Left renal cortex interstitium (tissue), 4 donors: ENCODE data around the gene MB21D2. TPM values are rescaled to one million over a fixed set of nuclear protein-coding genes. Genes with fewer than 3 reads are reported as not detected.
"Not testable (repeated sequence)": the region's sequence is repeated elsewhere in the genome, so short reads cannot be mapped to it uniquely, and the experiment has no call there.

Experiments used
- DNase-seq, 4 donors: peaks; one replicate each; pipeline ENCODE4 v3.0.0-alpha.2; 2013; ENCODE audit warnings: low read depth in 4 of 4, low spot score in 2 of 4, missing footprints in 1 of 4
- polyA plus RNA-seq, 4 donors: library from polyadenylated mRNA; unstranded; fragments of 120-200 nt; gene quantifications; one replicate each; pipeline ENCODE4 v1.2.1, GENCODE V29; 2013; ENCODE audit not compliant: insufficient read length in 4 of 4

Gene MB21D2
- polyA plus RNA-seq, 4 donors: 14.0 to 16.5 (median 15.0) TPM

DNA sequence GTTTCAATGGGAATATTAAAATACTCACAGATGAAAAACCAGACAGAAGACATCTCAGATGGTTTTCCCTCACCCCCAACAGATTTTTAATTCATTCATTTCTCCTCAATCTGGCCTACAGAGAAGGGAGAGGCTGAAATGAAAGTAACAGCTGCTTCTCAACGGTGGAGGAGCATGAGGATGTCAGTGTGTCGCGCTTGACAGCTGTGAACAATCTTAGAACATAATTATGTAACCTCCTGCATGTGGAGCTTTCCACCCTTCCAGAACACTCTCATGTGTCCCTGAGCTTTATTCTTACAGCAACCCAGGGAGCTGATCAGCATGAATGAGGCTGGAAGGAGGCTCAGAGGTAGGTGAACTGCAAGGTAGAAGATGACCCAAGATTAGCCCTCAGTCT lies 52.7 kb downstream of the MB21D2 start:
- no peak for DNase-seq

- no peak for DNase-seq
Measured at GRCh38 chr3:192863091-192863420, 54.6 kb downstream of the MB21D2 start.

DNA sequence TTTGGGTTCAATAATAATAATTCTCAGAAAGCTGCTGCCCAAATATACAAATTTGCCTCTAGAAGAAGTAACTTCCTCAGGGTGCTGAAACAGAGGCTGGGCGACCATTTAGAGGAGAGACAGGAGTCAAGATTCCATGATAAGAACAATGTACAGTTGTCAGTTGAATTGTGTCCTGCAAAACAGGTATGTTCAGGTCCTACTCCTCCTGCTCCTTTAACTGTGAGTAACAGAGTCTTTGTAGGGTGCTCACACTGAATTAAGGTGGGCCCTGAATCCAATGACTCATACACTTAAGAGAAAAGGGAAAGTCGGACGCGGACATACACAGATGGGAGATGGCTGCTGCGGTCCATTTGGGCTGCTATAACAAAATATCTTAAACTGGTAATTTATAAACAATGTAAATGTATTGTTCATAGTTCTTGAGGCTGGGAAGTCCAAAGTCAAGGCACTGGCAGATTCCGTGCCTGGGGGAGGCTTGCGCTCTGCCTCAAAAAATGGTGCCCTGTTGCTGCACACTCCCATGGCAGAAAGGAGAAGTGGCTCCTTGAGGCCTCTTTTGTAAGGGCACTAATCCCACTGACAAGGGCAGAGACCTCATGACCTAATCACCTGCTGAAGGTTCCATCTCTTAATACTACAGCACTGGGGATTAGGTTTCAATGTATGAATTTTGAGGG lies 55.1 kb downstream of the MB21D2 start:
- no peak for DNase-seq

DNA sequence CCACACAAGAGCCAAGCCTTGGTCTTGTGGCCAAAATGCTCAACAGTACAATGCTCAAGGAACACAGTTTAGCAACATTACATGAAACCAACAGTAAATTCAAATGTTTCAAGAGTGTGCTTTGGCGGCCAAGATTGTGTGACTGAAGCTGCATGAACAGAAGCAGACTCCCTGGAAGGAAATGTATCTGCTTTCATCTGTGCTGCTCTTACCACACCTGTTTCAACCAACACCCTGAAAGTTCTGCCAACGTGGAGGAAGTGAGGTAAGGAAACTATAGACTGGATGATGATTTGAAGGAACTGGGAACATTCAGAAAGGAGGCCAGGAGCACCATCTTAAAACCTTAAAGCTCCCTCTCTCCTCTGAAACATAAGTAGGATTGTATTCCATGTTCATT lies 55.7 kb downstream of the MB21D2 start:
- no peak for DNase-seq

DNA sequence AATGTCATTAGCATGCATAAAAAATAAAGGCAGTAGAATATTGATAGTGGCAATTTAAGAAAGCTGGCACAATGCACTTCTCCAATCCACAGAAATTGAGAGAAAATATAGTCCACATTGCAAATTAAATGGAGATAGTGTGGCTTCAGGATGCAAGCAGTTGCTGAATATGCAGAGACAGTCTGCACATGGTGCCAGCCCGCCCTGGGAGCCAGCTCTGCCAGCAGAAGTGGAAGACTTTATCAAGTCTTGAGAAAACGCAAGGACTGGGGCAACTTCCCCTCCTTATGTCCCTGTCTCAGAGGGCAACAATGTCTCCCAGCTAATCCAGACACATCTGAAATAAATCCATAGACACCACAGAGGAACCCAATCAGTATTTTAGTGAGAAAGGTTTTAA lies 57.2 kb downstream of the MB21D2 start:
- DNase-seq: no peak

GRCh38 chr3:192858849-192859585 lies 58.6 kb downstream of the MB21D2 start:
- no peak for DNase-seq

DNA sequence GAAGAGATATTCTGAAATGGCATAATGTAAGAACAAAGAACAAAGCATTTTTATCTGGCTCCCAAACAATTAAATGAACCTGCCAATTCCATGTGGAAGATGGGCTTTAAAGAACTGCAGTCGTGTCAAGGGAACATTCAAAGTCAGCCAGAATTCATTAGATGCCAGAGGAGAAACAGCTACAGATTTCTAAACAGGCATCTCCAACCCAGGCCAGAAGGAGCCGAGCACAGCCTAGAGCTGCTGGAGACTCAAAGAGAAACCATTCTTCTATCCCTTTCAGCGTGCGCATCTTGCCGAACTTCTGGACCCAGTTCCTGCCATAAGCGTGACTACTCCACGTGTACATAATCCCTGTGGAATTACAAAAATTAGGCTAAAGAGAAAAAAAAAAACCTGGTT lies 60.4 kb downstream of the MB21D2 start:
- DNase-seq: no peak

GRCh38 chr3:192855434-192855833 lies 62.2 kb downstream of the MB21D2 start:
- no peak for DNase-seq

GRCh38 chr3:192851821-192852372 lies 65.8 kb downstream of the MB21D2 start:
- no peak for DNase-seq

DNA sequence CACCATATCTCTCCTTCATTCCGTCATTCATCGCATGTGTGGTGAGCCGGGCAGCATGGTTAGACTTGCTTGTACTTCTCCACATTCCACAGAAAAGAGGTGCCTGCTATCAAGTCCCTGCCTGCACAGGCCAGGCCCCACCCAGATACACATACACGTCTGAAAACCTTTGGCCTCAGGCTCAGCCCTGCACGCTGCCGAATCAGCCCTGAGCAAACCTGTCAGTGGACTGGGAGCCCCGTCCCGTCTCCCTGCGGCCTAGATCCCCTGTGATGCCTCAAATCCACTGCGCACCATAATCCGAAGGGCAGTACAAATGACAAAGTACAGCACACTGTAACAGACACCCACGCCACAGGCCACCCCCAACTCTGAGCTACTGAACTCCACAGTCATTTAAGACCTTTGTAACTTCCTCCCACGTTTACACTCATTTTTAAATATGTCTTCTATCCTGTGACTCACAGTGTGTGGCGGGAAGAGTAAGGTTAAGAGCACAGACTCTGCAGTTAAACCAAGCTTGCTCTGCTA lies 67.1 kb downstream of the MB21D2 start:
- no peak for DNase-seq

DNA sequence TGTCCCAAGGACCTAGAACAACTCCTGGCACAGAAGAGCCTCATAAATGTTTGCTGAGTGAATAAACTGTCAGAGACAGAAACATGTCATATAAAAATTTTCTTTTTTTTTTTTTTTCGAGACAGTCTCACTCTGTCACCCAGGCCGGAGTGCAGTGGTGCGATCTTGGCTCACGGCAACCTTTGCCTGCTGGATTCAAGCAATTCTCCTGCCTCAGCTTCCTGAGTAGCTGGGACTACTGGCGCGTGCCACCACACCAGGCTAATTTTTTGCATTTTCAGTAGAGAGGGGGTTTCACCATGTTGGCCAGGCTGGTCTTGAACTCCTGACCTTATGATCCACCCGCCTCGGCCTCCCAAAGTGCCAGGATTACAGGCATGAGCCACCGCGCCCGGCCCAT lies 67.8 kb downstream of the MB21D2 start:
- not testable (repeated sequence) for DNase-seq

DNA sequence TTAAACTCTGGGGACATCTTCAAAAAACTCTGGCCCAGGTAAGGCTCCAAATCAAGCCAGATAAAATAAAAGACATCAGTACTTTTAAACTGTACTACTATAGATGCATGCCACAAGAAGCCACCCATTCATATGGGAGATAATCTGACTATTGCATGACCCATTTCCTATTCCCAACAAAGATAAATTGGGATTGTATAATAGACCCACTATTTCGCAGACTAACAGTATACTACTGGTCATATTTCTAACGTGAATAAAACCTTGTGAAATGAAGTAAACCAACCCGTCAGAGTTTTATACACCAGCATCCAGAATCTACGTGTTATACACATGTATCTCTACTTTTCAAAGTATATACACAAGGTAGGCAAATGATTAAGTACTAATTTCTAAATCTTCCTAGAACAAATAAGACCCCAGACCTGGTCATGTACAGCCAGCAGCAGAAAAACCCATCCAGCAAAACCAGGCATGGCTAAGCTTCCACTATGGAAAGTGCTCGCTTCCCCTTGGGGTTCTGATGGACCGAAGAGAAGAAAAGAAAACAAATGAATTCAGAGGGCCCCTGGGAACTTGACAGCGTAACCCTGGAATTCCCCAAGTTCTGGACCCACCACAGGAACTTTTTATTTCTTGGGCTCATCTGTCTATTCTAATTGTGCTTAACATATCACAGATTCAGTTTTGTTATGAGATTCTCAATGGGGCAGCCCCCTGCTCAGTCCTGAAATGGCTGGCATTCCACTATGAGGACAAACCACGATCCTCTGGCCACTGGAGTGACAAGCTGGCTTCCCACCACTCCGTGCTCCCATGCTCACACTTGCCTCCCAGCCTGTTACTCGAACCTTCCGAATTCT lies 69.1 kb downstream of the MB21D2 start:
- no peak for DNase-seq

DNA sequence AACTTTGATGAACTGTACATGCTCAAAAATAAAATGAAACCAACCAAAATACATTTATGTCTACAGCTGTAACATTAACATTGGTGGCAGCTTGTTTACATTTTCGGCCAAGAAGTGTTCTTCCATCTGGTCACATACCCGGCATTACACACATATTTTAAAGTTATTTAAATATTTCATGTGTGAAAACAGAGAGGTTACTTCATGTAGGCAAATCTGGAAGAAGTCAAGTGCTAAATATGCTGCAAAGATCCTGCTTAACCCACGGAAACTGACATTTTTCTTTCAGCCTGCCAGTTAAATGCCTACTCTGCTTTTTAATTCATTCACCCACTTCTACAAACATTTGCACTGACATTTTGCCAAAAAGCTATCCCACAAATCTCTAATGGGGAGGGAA lies 69.7 kb downstream of the MB21D2 start:
- no peak for DNase-seq

- DNase-seq: no peak
Measured at GRCh38 chr3:192845526-192845855, 72.2 kb downstream of the MB21D2 start.

DNA sequence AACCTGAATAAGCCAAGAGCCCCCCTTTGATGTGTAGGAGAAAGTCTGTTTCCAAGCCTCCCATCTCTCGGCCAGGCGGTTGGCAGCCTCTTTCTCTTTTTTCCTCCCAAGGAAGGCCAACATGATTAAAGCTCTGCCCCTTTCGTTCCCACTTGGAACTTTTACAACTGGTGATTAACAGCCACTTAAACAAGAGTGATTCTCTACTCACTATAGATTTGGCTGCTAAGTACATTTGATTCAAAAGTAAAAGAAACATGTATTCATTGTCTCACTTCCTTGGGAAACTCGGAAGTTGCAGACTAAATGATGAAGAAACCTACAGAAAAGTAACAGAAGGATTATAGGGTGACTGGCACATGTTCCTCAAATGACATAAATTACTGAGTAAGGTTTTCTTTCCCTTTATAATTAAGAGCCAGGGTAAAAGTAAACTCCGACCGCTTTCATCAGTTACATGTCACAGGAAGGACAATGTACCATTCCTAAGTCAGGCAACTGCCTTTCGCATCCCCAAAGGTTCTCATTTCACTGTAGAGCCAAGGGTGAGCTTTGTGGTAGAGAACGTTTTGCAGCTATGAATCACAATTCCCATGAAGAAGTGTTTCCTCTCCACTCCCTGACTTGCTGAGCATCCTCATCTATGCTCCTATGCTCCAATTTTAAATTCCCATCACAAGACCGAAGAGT lies 72.7 kb downstream of the MB21D2 start:
- no peak for DNase-seq

DNA sequence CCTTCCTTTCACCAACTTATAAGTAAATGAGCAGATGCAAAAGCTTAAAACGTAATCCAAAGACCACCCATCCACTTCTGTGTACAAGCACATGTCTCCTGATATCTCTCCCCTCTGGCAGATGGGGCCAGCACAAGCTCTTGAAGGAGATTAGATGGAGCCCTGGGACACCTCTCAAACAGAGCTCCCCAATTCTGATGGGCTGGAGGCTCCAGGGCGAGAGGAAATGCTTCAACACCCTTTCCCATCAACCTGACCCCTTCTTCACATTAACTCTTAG lies 73.2 kb downstream of the MB21D2 start:
- DNase-seq: no peak

DNA sequence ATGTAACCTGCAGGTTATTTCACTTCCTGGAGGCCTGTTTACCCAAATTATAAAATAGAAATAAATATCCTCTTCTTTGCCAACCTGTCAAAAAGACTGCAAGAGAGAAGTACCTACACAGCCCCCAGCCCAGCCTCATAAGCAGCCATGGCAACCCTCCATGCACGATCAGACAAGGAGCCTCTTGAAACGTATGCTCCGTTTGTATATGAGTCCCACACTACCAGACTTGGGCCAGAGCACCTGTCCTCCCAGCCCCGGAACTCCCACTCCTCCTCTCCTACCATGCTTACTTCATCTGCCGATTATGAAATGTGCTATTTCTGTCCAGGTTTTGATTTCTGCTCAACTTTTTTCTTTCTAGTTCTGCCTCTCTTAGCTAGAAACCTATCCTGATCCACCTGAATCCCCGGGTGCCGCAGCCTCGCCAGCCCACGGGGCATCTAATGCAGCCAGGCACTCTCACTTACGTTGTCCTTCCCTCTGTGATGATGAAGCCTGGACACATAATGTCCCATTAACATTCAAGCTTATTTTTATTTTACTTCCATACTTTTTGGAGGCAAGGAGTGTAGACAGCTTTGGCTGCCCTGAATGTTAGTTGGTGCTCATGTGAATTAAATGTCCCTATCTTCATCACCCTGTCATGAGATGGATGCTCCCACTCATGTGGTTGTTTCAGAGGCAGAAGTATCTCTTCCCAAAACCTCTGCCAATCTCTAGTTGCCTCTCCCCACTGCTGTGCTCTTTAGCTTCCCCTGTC lies 73.8 kb downstream of the MB21D2 start:
- no peak for DNase-seq

- DNase-seq: no peak
Measured at GRCh38 chr3:192843119-192843518, 74.5 kb downstream of the MB21D2 start.

GRCh38 chr3:192842711-192843110 lies 74.9 kb downstream of the MB21D2 start:
- no peak for DNase-seq

DNA sequence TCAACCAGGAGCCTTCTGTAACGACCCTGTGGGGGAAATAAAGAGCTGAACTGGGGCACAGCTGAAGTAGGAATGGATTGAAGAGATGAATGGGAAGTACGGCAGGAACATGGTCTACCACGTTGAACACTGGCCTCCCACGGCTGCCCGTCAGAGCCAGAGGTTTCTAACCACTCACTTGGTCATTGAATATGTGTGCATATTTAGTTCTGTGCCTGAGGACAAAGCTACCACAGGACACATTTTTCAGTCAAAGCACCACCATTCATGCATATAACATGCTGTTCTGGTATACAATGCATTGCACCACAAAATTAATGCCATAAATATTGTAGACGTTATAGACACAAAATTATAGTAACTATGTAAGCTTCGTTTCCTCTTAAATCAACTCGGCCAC lies 75.5 kb downstream of the MB21D2 start:
- DNase-seq: no peak
